SU-DHL-6 (cell line): ENCODE results near the gene BMPR1A.

Experiments used
- H2AFZ ChIP-seq: fragments of 200-600 bp; sonication (generic); 2 replicates; pipeline ENCODE4 v1.6.1; 2014; ENCODE audit warnings: low read depth, mild to moderate bottlenecking, moderate library complexity, mixed read lengths, antibody characterized with exemption, low read length; ENCODE audit not compliant: severe bottlenecking
- H3F3A ChIP-seq: fragments of 200-600 bp; shearing (Covaris generic); 2 replicates; pipeline ENCODE4 v1.6.0; 2016; ENCODE audit warnings: antibody characterized with exemption, mild to moderate bottlenecking; ENCODE audit not compliant: insufficient read depth
- H3K27ac ChIP-seq: fragments of 200-600 bp; sonication (generic); 2 replicates; pipeline ENCODE4 v1.5.1; 2016; ENCODE audit warnings: low read depth, mild to moderate bottlenecking, low read length, moderate library complexity, mixed read lengths
- H3K27me3 ChIP-seq: fragments of 200-600 bp; sonication (generic), shearing (Covaris generic); 2 replicates; pipeline ENCODE4 v1.6.0; 2014; ENCODE audit warnings: mild to moderate bottlenecking, low read length
- H3K36me3 ChIP-seq: fragments of 200-600 bp; sonication (generic); 2 replicates; pipeline ENCODE4 v1.6.1; 2014; ENCODE audit warnings: mild to moderate bottlenecking, low read length, mixed read lengths
- H3K4me2 ChIP-seq: fragments of 300-600, 200-600 bp; shearing (Covaris generic), sonication (generic); 2 replicates; pipeline ENCODE4 v1.6.0; 2014; ENCODE audit warnings: low read length, low read depth, mild to moderate bottlenecking; ENCODE audit not compliant: poor library complexity, severe bottlenecking
- H3K4me3 ChIP-seq: fragments of 200-600 bp; sonication (generic); 2 replicates; pipeline ENCODE4 v1.5.1; 2014; ENCODE audit warnings: antibody characterized with exemption, low read length, mild to moderate bottlenecking, mixed read lengths; ENCODE audit not compliant: insufficient read depth, poor library complexity, severe bottlenecking
- H3K79me2 ChIP-seq: fragments of 200-600 bp; sonication (generic); 2 replicates; pipeline ENCODE4 v1.6.1; 2014; ENCODE audit warnings: mild to moderate bottlenecking, low read length, moderate library complexity; ENCODE audit not compliant: insufficient read depth
- H3K9ac ChIP-seq: fragments of 200-600 bp; sonication (generic); 2 replicates; pipeline ENCODE4 v1.7.0; 2014; ENCODE audit warnings: mild to moderate bottlenecking, low read length
- H3K9me2 ChIP-seq: fragments of 200-600 bp; sonication (generic); replicated peaks from 2 replicates; pipeline ENCODE4 v1.6.1; 2014; ENCODE audit warnings: low read length; ENCODE audit not compliant: insufficient read depth
- H3K9me3 ChIP-seq: fragments of 200-600 bp; sonication (generic); 2 replicates; pipeline ENCODE4 v1.6.1; 2014; ENCODE audit warnings: low read length, mixed read lengths; ENCODE audit not compliant: insufficient read depth
- H4K20me1 ChIP-seq: fragments of 200-600 bp; sonication (generic); 2 replicates; pipeline ENCODE4 v1.6.1; 2014; ENCODE audit warnings: low read depth, mild to moderate bottlenecking, antibody characterized with exemption, low read length, moderate library complexity, mixed read lengths
- EZH2phosphoT487 ChIP-seq: fragments of 200-600 bp; sonication (generic), shearing (Covaris generic); conservative IDR thresholded peaks from 2 replicates; pipeline ENCODE4 v1.6.1; 2018; ENCODE audit warnings: mild to moderate bottlenecking, antibody characterized with exemption, low read length, moderate library complexity, mixed read lengths
- TF ChIP-seq, protein P1 (sequence below): fragments of 200-600 bp; sonication (generic); IDR thresholded peaks from one replicate; pipeline ENCODE4 v1.5.1; 2017; ENCODE audit warnings: antibody characterized with exemption, mild to moderate bottlenecking, low read length, moderate library complexity; ENCODE audit not compliant: insufficient read depth, poor library complexity, severe bottlenecking

The BMPR1A gene

GRCh38 chr10:86728056-86728455, 28.4 kb upstream of the BMPR1A start:
- H3K36me3 ChIP-seq: no peaks in the 10 kb centered on the region
- H2AFZ ChIP-seq: no peak overlapping the region
- no peak overlapping the region for H3K4me3 ChIP-seq
- H3F3A ChIP-seq: no peaks in the 10 kb centered on the region
- H3K79me2 ChIP-seq: no peaks in the 10 kb centered on the region
- no peak overlapping the region for H3K9ac ChIP-seq
- H3K9me2 ChIP-seq: no peaks in the 10 kb centered on the region
- no peak for TF ChIP-seq EZH2phosphoT487
- TF ChIP-seq, protein P1, sequence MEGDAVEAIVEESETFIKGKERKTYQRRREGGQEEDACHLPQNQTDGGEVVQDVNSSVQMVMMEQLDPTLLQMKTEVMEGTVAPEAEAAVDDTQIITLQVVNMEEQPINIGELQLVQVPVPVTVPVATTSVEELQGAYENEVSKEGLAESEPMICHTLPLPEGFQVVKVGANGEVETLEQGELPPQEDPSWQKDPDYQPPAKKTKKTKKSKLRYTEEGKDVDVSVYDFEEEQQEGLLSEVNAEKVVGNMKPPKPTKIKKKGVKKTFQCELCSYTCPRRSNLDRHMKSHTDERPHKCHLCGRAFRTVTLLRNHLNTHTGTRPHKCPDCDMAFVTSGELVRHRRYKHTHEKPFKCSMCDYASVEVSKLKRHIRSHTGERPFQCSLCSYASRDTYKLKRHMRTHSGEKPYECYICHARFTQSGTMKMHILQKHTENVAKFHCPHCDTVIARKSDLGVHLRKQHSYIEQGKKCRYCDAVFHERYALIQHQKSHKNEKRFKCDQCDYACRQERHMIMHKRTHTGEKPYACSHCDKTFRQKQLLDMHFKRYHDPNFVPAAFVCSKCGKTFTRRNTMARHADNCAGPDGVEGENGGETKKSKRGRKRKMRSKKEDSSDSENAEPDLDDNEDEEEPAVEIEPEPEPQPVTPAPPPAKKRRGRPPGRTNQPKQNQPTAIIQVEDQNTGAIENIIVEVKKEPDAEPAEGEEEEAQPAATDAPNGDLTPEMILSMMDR: no peak
- H3K27me3 ChIP-seq: no peaks in the 10 kb centered on the region; the same call in 1 of the 2 replicates
- no peak overlapping the region for H3K27ac ChIP-seq
- H4K20me1 ChIP-seq: no peaks in the 10 kb centered on the region
- no peaks in the 10 kb centered on the region for H3K9me3 ChIP-seq
- no peak overlapping the region for H3K4me2 ChIP-seq

DNA sequence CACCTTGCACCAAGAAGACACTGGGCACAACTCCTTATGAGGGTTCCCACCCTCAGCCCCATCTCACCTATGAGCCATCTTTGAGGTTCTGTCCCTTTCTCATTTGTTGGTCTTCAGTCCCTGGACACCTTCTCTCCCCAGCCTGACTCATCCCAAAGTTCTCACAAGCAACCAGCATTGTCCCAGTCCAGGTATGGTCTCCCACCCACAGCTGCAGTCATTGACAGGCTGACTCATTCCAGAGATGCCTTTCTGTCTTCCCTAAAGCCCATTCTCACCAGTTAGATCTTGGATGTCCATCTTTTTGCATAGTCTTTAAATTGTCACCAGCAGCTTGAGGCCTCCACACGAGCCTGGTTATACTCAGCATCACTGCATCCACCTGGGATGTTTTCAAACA, 26.7 kb upstream of the BMPR1A start:
- H3K4me2 ChIP-seq: no peak overlapping the region
- no peaks in the 10 kb centered on the region for H4K20me1 ChIP-seq
- no peak overlapping the region for H2AFZ ChIP-seq
- H3K79me2 ChIP-seq: no peaks in the 10 kb centered on the region
- no peak for TF ChIP-seq EZH2phosphoT487
- TF ChIP-seq, protein P1: no peak
- no peak overlapping the region for H3K9ac ChIP-seq
- H3K27me3 ChIP-seq: no peaks in the 10 kb centered on the region; the same call in 1 of the 2 replicates
- H3K9me3 ChIP-seq: no peaks in the 10 kb centered on the region
- no peak overlapping the region for H3K27ac ChIP-seq
- no peaks in the 10 kb centered on the region for H3K9me2 ChIP-seq
- no peaks in the 10 kb centered on the region for H3F3A ChIP-seq
- no peak overlapping the region for H3K4me3 ChIP-seq
- no peaks in the 10 kb centered on the region for H3K36me3 ChIP-seq

DNA sequence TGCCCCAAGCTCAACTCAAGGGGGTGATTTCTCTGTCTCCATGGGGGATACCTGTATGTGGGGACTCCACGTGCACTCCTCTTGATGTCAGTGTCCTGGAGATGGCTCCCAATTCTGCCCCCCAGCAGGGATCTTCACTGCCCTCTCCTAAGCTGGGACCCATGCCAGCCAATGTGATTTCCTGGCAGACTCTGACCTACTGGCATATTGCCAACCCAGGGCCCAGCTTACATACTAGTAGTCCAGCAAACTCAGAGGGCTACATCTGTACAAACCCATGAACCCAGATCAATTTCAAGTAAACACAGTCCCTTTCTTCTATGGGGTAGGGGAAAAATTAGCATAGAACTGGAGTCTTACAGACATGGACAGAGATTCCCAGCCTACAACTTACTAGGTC, 26.2 kb upstream of the BMPR1A start:
- H3F3A ChIP-seq: no peaks in the 10 kb centered on the region
- H2AFZ ChIP-seq: no peak overlapping the region
- H3K4me3 ChIP-seq: no peak overlapping the region
- no peaks in the 10 kb centered on the region for H3K9me3 ChIP-seq
- no peak for TF ChIP-seq EZH2phosphoT487
- TF ChIP-seq, protein P1: no peak
- no peaks in the 10 kb centered on the region; the same call in 1 of the 2 replicates for H3K27me3 ChIP-seq
- no peaks in the 10 kb centered on the region for H3K79me2 ChIP-seq
- H3K9me2 ChIP-seq: no peaks in the 10 kb centered on the region
- H3K4me2 ChIP-seq: no peak overlapping the region
- H3K36me3 ChIP-seq: no peaks in the 10 kb centered on the region
- no peak overlapping the region for H3K9ac ChIP-seq
- no peaks in the 10 kb centered on the region for H4K20me1 ChIP-seq
- H3K27ac ChIP-seq: no peak overlapping the region
